GM19463 (cell line): ENCODE measurements around the gene NUDCD3.

Experiments
- ATAC-seq: cut with Tn5 transposase; IDR thresholded peaks from one replicate; pipeline ENCODE4 v1.9.1; 2021; ENCODE audit warnings: mild to moderate bottlenecking, moderate library complexity; ENCODE audit not compliant: unreplicated experiment

NUDCD3 gene

DNA sequence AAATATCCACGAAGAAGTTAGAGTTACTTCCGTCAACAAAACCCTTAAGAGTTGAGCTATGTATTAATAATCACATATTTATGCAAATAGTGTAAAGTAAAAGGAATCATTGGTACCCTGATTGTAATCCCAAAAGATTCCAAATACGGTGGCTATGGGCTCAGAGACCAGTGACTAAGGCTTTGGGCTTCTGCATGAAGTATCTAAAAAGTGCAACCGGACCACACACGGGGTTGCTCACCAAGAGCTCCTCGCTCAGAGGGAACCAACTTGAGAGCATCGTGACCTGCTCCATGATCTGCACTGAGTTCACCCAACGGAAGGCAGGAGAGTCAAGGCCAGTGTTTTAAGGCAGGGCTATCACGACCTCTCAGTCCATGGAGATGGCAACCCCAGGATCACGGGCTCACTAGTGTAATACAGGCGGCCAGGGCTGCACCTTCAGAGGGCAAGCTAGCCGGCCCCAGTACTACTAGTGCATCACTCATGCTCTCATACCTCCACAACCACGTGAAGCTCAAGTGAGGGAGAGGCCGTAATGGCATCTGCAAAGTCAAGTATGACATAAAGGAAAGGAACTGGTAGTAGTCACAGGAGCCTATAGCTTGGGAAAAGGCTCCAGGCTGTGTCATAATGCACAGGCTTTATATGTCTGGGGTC lies 87.9 kb downstream of the NUDCD3 start:
- ATAC-seq: no peak

GRCh38 chr7:44401692-44402091 lies 88.8 kb downstream of the NUDCD3 start:
- no peak for ATAC-seq

DNA sequence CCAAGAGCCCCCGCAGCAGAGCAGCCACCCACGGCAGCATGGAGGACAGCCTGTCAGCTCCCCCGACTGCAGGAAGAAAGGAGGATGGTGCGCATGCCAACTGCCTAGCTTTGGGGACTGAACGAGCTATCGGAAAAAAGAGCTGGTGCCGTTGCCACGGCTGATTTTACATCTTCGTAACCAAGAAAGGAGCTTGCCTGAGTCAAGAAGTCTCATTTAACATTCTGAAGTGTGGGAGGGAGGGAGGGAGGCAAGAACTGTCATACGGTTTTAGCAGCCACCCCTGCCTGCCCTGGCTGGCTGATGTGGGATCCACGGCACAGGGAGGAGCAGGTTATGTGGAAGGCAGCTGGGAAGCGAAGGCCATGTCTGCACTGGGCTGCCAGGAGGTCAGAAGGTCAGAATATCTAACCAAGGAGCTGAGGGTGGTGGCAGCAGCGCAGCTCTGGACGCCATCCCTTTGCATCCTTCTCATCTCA lies 90.4 kb downstream of the NUDCD3 start:
- no peak for ATAC-seq

DNA sequence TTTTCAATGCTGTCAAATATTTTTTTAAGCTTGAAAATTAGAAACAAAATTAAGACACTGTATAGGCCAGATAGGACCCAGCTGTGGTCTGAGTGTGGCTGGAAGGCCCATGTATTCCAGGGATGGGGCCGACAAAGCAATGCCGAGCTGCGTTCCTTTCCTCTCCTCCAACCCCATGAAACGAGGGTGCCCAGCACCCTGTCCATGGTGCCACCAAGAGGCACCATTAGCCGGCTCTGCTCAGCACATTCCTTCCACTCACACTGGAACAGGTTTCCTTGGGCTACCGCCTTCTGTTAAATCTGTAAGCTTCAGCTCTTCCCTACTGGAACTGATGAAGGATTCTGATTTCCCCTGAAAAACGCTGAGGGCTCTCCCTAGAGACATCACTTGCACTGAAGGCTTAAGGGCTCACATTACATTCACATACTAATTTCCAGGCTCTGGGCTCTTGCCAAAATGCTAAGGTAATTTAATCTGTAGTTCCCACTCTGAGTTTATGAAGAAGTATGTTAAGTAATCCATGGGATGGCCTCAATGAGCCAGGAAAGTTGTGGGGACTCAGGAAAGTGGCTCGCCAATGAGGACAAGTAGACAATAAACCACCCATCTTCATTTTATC lies 91.4 kb downstream of the NUDCD3 start:
- no peak for ATAC-seq

DNA sequence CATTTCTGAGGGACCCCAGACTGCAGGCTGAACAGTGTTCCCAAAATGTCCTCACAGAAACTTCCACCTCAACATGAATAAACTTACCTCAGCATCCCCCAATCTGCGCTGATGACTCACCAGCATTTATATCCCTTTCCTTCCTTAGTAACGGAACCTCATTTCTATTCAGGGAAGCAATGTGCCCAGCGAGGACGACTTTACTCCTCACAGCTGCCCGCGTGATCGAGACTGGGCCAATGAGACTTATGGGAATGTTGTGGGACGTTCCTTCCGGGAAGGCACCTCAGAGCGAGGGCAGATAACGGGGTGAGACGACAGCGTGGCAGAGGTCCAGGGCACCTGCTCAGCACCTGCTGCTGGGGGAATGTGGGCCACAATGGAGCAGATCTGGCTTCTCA lies 91.9 kb downstream of the NUDCD3 start:
- ATAC-seq: no peak

- ATAC-seq: no peak
Observed at GRCh38 chr7:44396931-44397545, 93.4 kb downstream of the NUDCD3 start.

- no peak for ATAC-seq
Observed at GRCh38 chr7:44396496-44396895, 94.0 kb downstream of the NUDCD3 start.

GRCh38 chr7:44395067-44395466 lies 95.4 kb downstream of the NUDCD3 start:
- ATAC-seq: no peak

DNA sequence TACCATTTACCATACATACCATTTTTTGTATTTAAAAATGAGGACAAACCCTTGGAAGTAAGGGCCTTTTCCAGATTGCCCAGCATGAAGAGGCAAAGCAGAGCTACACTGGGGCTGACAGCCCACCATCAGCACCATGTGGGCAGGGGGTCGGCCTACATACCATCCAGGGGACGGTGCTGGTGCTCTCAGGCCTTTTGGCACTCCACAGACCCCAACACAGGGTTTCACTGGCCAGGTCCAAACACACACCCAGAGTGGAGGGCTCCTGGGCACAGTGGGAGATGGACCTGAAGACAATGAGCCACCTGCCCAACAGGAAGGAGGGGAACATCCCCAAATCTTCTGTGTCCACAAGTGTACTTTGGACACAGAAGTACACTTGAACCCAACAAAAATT lies 95.8 kb downstream of the NUDCD3 start:
- ATAC-seq: no peak

- ATAC-seq: no peak
Observed at GRCh38 chr7:44394112-44394447, 96.4 kb downstream of the NUDCD3 start.

- ATAC-seq: no peak
Observed at GRCh38 chr7:44393238-44394111, 97.0 kb downstream of the NUDCD3 start.

DNA sequence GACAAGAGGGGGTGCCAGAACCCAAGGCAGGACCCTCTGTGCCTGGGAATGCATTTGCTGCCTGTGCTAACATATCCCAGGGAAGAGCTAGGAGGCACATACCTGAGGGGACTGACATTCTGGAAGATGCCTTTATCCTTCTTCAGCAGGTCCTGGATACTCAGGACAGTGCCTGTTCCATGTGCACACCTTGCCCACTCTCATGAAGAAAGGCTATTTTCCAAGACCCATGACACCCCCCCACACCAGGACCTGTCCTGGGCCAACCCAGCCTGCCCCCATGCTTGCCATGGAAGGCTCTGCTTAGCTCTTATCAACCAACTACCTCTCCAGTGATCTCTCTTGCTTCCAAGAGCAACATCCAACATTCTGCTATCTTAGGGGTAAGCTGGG lies 97.8 kb downstream of the NUDCD3 start:
- no peak for ATAC-seq

- ATAC-seq: no peak
Observed at GRCh38 chr7:44391746-44392617, 98.5 kb downstream of the NUDCD3 start.

GRCh38 chr7:44391171-44391570 lies 99.3 kb downstream of the NUDCD3 start:
- ATAC-seq: no peak

GRCh38 chr7:44390701-44391100 lies 99.8 kb downstream of the NUDCD3 start:
- ATAC-seq: no peak

GRCh38 chr7:44388089-44388970 lies 102.1 kb downstream of the NUDCD3 start:
- no peak for ATAC-seq

GRCh38 chr7:44387389-44387788 lies 103.1 kb downstream of the NUDCD3 start:
- no peak for ATAC-seq

DNA sequence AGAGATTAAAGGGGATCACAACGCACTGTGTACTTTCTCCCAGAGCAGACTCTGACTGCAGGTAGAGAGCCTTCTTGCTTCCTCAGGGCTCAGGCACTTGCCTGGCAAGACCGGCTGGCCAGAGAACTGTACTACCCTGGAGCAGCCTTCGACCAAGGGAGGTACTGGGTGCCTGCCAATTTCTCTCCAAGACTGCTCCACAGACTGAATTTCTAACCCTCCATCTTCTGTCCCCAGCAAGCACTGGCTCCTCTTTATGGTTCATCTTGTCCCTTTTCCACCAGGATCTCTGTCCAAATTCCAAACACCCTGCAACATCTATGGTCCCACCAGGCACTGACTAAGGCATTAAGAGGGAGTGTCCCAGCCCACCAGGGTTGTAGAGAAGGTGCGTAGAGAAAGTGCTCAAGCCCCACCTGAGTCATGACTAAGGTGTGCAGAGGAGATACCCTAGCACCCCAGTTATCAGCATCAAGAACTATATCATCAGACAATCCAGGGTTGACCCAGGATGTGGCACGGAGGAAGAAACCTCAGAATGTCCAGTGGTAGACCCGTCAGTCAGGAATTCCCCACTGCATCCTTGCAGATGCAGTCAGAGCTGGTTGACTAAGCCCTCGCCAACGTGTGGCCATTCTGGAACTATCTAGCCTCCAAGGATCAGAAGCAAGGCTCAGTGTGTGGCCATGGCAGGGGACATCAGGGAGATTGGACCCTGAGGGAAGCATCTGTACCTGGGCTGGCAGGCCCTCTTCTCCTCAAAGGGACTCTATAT lies 104.1 kb downstream of the NUDCD3 start:
- ATAC-seq: no peak
